Measurements from ENCODE around the gene PKNOX2. TPM values are rescaled to one million over a fixed set of nuclear protein-coding genes. Genes with fewer than 3 reads are reported as not detected.

Gene PKNOX2
- total RNA-seq, 2 donors from 2014 or later = 4.0 to 6.9 TPM

- Histone ChIP-seq H3K9me3 (ENCODE audit: control insufficient read depth, low read length) (no peaks in the 10 kb centered on the region), H3K27ac (ENCODE audit: low read depth, low read length) (peak overlapping the region; percentile 82), H3K4me1 (ENCODE audit: control insufficient read depth, insufficient read depth, low read length) (peaks cover 17% of the 10 kb centered on the region), H3K4me3 (ENCODE audit: low read length) (no peak overlapping the region), H3K9ac (ENCODE audit: extremely low read depth, low read length, poor library complexity, severe bottlenecking) (no peak overlapping the region), H3K27me3 (ENCODE audit: control insufficient read depth, insufficient read depth, low read length, poor library complexity, severe bottlenecking) (no peaks in the 10 kb centered on the region), H3K36me3 (ENCODE audit: control insufficient read depth, insufficient read depth, low read length) (no peaks in the 10 kb centered on the region)
- WGBS, 2 experiments (ENCODE audit: insufficient coverage in 1 of 2, insufficient read length in 1 of 2) = 59 to 61% methylated on average over 5 to 11 of the region's 11 CpGs
- Mint-ChIP-seq H3K4me3 (peak overlapping the region; percentile 20), H3K4me1 (peaks cover 38% of the 10 kb centered on the region), H3K9me3 (no peaks in the 10 kb centered on the region), H3K27ac (peak overlapping the region; percentile 49), H3K27me3 (ENCODE audit: insufficient read depth) (peaks cover 9% of the 10 kb centered on the region), H3K36me3 (ENCODE audit: low read depth) (no peaks in the 10 kb centered on the region)
- DNase-seq = peak; percentile 86
- no peak for TF ChIP-seq CTCF (conservative IDR thresholded peaks at IDR 0.05)
Measured at GRCh38 chr11:125441648-125442410, 277.3 kb downstream of the PKNOX2 start.

- no peaks in the 10 kb centered on the region for H3K9me3 ChIP-seq (ENCODE audit: control insufficient read depth, low read length)
- H3K4me1 Mint-ChIP-seq = peaks cover 38% of the 10 kb centered on the region
- H3K36me3 ChIP-seq (ENCODE audit: control insufficient read depth, insufficient read depth, low read length) = no peaks in the 10 kb centered on the region
- no peak for DNase-seq
- H3K9me3 Mint-ChIP-seq = no peaks in the 10 kb centered on the region
- no peak overlapping the region for H3K27ac Mint-ChIP-seq
- no peak overlapping the region for H3K4me3 ChIP-seq (ENCODE audit: low read length)
- peaks cover 9% of the 10 kb centered on the region for H3K27me3 Mint-ChIP-seq (ENCODE audit: insufficient read depth)
- H3K36me3 Mint-ChIP-seq (ENCODE audit: low read depth) = no peaks in the 10 kb centered on the region
- no peak for TF ChIP-seq CTCF (conservative IDR thresholded peaks at IDR 0.05)
- peaks cover 17% of the 10 kb centered on the region for H3K4me1 ChIP-seq (ENCODE audit: control insufficient read depth, insufficient read depth, low read length)
- WGBS, 2 experiments (ENCODE audit: insufficient coverage in 1 of 2, insufficient read length in 1 of 2) = 88 to 92% methylated on average over 6 of the region's 6 CpGs
- H3K4me3 Mint-ChIP-seq = peak overlapping the region; percentile 35
- no peaks in the 10 kb centered on the region for H3K27me3 ChIP-seq (ENCODE audit: control insufficient read depth, insufficient read depth, low read length, poor library complexity, severe bottlenecking)
- H3K27ac ChIP-seq (ENCODE audit: low read depth, low read length) = no peak overlapping the region
- H3K9ac ChIP-seq (ENCODE audit: extremely low read depth, low read length, poor library complexity, severe bottlenecking) = no peak overlapping the region
Measured at GRCh38 chr11:125442946-125443345, 278.4 kb downstream of the PKNOX2 start.

- H3K36me3 Mint-ChIP-seq (ENCODE audit: low read depth) = no peaks in the 10 kb centered on the region
- H3K4me3 Mint-ChIP-seq = peak overlapping the region; percentile 35
- Histone ChIP-seq H3K4me1 (ENCODE audit: control insufficient read depth, insufficient read depth, low read length) (peaks cover 17% of the 10 kb centered on the region), H3K36me3 (ENCODE audit: control insufficient read depth, insufficient read depth, low read length) (no peaks in the 10 kb centered on the region), H3K27me3 (ENCODE audit: control insufficient read depth, insufficient read depth, low read length, poor library complexity, severe bottlenecking) (no peaks in the 10 kb centered on the region), H3K9me3 (ENCODE audit: control insufficient read depth, low read length) (no peaks in the 10 kb centered on the region), H3K4me3 (ENCODE audit: low read length) (peak overlapping the region; percentile 31), H3K27ac (ENCODE audit: low read depth, low read length) (peak overlapping the region; percentile 72), H3K9ac (ENCODE audit: extremely low read depth, low read length, poor library complexity, severe bottlenecking) (no peak overlapping the region)
- WGBS, 2 experiments (ENCODE audit: insufficient coverage in 1 of 2, insufficient read length in 1 of 2) = 23% methylated on average over 9 to 10 of the region's 10 CpGs
- peak overlapping the region; percentile 92 for H3K27ac Mint-ChIP-seq
- DNase-seq = peak; percentile 88
- no peaks in the 10 kb centered on the region for H3K9me3 Mint-ChIP-seq
- TF ChIP-seq CTCF (conservative IDR thresholded peaks at IDR 0.05) = peak; percentile 11
- peaks cover 38% of the 10 kb centered on the region for H3K4me1 Mint-ChIP-seq
- H3K27me3 Mint-ChIP-seq (ENCODE audit: insufficient read depth) = peaks cover 6% of the 10 kb centered on the region
Measured at GRCh38 chr11:125443767-125444311, 279.3 kb downstream of the PKNOX2 start.

Data from endodermal cell (in vitro differentiated cells).